Progenitor cell of endocrine pancreas (in vitro differentiated cells): ENCODE measurements around the gene CYP24A1. TPM values are rescaled to one million over a fixed set of nuclear protein-coding genes. Genes with fewer than 3 reads are reported as not detected.

Experiments used
- DNase-seq: peaks from one replicate; pipeline ENCODE4 v3.0.0; 2021; ENCODE audit warnings: low spot score; ENCODE audit not compliant: unreplicated experiment
- H3K27ac Mint-ChIP-seq: 2 replicates; pipeline ENCODE4 v1.8.0; 2021; ENCODE audit warnings: mild to moderate bottlenecking, moderate library complexity, mixed read lengths
- H3K27me3 Mint-ChIP-seq: 2 replicates; pipeline ENCODE4 v1.8.0; 2021; ENCODE audit warnings: mixed read lengths
- H3K36me3 Mint-ChIP-seq: 2 replicates; pipeline ENCODE4 v1.8.0; 2022; ENCODE audit warnings: mixed read lengths; ENCODE audit not compliant: insufficient read depth
- H3K4me1 Mint-ChIP-seq: 2 replicates; pipeline ENCODE4 v1.8.0; 2021; ENCODE audit warnings: low read depth, mixed read lengths
- H3K4me3 Mint-ChIP-seq: 2 replicates; pipeline ENCODE4 v1.8.0; 2021; ENCODE audit warnings: low read depth, mild to moderate bottlenecking, moderate library complexity, mixed read lengths
- H3K9me3 Mint-ChIP-seq: 2 replicates; pipeline ENCODE4 v1.8.0; 2021; ENCODE audit warnings: low read depth, mixed read lengths
- CTCF ChIP-seq: fragments of 200-600 bp; sonication (generic); IDR thresholded peaks from one replicate; pipeline ENCODE4 v1.5.0; 2021; ENCODE audit warnings: antibody characterized with exemption, mild to moderate bottlenecking; ENCODE audit not compliant: unreplicated experiment
- total RNA-seq: library from RNA; stranded (reverse); gene quantifications from 2 replicates; pipeline ENCODE4 v1.2.1, GENCODE V29; 2021

CYP24A1 gene
- total RNA-seq, 1 donor from 2014 or later = not detected

- Mint-ChIP-seq H3K36me3 (no peaks in the 10 kb centered on the region), H3K27ac (no peak overlapping the region), H3K4me3 (no peak overlapping the region), H3K4me1 (no peaks in the 10 kb centered on the region), H3K27me3 (peaks cover 24% of the 10 kb centered on the region), H3K9me3 (no peaks in the 10 kb centered on the region)
- no peak for DNase-seq
- TF ChIP-seq CTCF = no peak
These were observed 16.6 kb downstream of the CYP24A1 start for GRCh38 chr20:54156981-54157835.

DNA sequence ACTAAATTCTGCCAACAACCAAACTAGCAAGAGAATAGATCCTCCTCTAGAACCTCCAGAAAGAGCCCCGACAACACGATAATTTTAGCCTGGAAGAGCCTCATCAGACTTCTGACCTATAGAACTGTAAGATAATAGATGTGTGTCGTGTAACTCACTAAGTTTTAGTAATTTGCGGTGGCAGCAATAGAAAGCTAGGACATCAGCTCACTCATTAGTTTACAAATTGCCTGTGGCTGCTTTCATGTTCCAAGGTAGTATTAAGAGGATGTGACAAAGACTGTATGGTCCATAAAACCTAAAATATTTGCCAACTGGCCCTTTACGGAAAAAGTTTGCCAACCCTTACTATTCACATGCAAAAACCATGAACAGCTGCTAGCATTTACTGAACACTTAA lies 17.3 kb downstream of the CYP24A1 start:
- no peaks in the 10 kb centered on the region for H3K36me3 Mint-ChIP-seq
- peaks cover 24% of the 10 kb centered on the region for H3K27me3 Mint-ChIP-seq
- no peak for TF ChIP-seq CTCF
- H3K4me3 Mint-ChIP-seq = no peak overlapping the region
- no peak for DNase-seq
- H3K27ac Mint-ChIP-seq = no peak overlapping the region
- H3K4me1 Mint-ChIP-seq = no peaks in the 10 kb centered on the region
- H3K9me3 Mint-ChIP-seq = no peaks in the 10 kb centered on the region

GRCh38 chr20:54155736-54156317 lies 18.0 kb downstream of the CYP24A1 start:
- Mint-ChIP-seq H3K27me3 (peaks cover 24% of the 10 kb centered on the region), H3K4me1 (no peaks in the 10 kb centered on the region), H3K27ac (no peak overlapping the region), H3K36me3 (no peaks in the 10 kb centered on the region), H3K4me3 (no peak overlapping the region), H3K9me3 (no peaks in the 10 kb centered on the region)
- no peak for DNase-seq
- no peak for TF ChIP-seq CTCF

DNA sequence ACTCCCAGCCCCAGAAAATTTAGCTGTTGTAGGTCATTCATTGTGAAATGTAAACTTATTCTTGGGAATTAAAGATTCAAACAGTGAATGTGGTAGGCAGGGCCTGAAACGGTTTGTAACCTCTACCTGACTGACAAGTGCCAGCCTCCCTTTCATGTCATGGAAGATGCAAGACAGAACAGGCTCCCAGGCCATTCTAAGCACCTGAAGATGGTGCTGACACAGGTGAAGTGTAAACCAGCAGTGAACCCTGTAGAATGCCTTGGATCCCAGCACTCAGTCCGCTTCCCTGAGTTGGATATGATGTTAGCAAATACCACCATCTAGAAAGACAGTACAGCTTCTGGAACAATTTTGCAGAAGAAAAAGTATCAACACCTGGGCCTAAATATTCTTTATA lies 19.3 kb downstream of the CYP24A1 start:
- no peaks in the 10 kb centered on the region for H3K4me1 Mint-ChIP-seq
- peaks cover 24% of the 10 kb centered on the region for H3K27me3 Mint-ChIP-seq
- H3K9me3 Mint-ChIP-seq = no peaks in the 10 kb centered on the region
- DNase-seq = no peak
- TF ChIP-seq CTCF = no peak
- no peak overlapping the region for H3K4me3 Mint-ChIP-seq
- H3K36me3 Mint-ChIP-seq = no peaks in the 10 kb centered on the region
- no peak overlapping the region for H3K27ac Mint-ChIP-seq

- H3K27ac Mint-ChIP-seq = no peak overlapping the region
- H3K4me3 Mint-ChIP-seq = no peak overlapping the region
- DNase-seq = no peak
- H3K4me1 Mint-ChIP-seq = no peaks in the 10 kb centered on the region
- H3K27me3 Mint-ChIP-seq = peaks cover 24% of the 10 kb centered on the region
- H3K36me3 Mint-ChIP-seq = no peaks in the 10 kb centered on the region
- TF ChIP-seq CTCF = no peak
- H3K9me3 Mint-ChIP-seq = no peaks in the 10 kb centered on the region
These were observed 19.9 kb downstream of the CYP24A1 start for GRCh38 chr20:54153847-54154246.
